Thyroid gland (tissue), 4 donors: ENCODE results near the gene AMBN.

Experiments used
- CTCF ChIP-seq, 6 experiments: fragments of 200-600 bp in 3 of 6; fragments of 450-650 bp in 3 of 6; sonication (generic) in 3 of 6; IDR thresholded peaks; one replicate each; pipeline ENCODE4 v1.5.1; 2016 to 2019; ENCODE audit warnings: antibody characterized with exemption in 6 of 6, mild to moderate bottlenecking in 2 of 6, inconsistent platforms in 1 of 6, moderate library complexity in 1 of 6
- POLR2A ChIP-seq, 2 donors: fragments of 450-650 bp; IDR thresholded peaks; one replicate each; pipeline ENCODE4 v1.6.1; 2017; ENCODE audit warnings: antibody characterized with exemption in 2 of 2, mild to moderate bottlenecking in 2 of 2, moderate library complexity in 1 of 2

- no peak for TF ChIP-seq CTCF (IDR thresholded peaks at IDR 0.05)
- no peak for TF ChIP-seq POLR2A (IDR thresholded peaks at IDR 0.05)
Observed at GRCh38 chr4:70600977-70601376, 8.9 kb downstream of the AMBN start.
